Erythroblast (primary cell): ENCODE measurements around the gene LGALS7.
"Not testable (repeated sequence)": the region's sequence is repeated elsewhere in the genome, so short reads cannot be mapped to it uniquely, and the experiment has no call there.

ENCODE experiments used
- DNase-seq, 2 experiments: peaks; one replicate each; lab custom pipeline; 2025; lab: John Stamatoyannopoulos, UW
- GATA1 ChIP-seq: IDR thresholded peaks from 2 replicates; pipeline ENCODE4 v1.6.1; 2011; ENCODE audit warnings: low read depth, mild to moderate bottlenecking, control low read depth, low read length, moderate library complexity
- POLR2A ChIP-seq: IDR thresholded peaks from 2 replicates; pipeline ENCODE4 v1.6.1; 2011; ENCODE audit warnings: mild to moderate bottlenecking, low read length

Gene LGALS7

DNA sequence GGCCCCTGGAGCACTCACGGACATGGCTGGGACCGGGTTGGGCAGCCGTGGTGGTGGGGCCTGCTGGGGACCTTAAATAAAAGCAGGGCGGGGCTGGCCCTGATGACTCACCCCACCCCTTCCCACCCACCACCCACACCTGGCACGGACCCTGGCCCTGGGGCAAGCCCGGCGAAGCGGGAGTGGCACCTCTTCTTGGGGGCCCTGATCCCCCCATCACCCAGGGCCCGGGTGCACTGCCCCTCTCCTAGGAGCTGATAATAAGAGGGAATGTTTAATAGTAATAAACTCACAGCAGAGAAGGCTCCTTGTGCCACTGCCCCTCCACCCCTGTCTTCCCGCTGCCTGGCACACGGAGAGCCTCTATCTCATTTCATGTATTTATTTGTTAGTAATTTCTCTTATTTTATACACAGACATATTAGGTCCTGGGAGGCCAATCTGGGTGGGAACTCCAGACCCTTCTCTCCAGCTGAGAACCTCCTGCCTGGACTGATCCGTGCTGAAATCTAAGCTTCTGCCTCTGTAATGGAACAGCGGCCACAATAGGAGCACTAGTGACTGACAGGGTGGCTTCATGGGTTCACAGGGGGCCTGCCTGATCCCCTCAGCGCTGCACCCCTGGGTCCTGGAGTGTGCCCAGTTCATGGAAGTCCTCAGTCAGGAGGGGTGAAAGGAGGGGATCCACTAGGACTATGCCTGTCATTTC is at the start of gene LGALS7:
Gene LGALS7 (minus strand): TSS at position 49 of the 709 bp plus-strand sequence. CDS start 25 bp downstream, at position 24.
- no peak for TF ChIP-seq GATA1
- TF ChIP-seq POLR2A = no peak
- no peak for DNase-seq

GRCh38 chr19:38821230-38821825 is 48.0 kb upstream of the LGALS7 start:
- not testable (repeated sequence) for DNase-seq

DNA sequence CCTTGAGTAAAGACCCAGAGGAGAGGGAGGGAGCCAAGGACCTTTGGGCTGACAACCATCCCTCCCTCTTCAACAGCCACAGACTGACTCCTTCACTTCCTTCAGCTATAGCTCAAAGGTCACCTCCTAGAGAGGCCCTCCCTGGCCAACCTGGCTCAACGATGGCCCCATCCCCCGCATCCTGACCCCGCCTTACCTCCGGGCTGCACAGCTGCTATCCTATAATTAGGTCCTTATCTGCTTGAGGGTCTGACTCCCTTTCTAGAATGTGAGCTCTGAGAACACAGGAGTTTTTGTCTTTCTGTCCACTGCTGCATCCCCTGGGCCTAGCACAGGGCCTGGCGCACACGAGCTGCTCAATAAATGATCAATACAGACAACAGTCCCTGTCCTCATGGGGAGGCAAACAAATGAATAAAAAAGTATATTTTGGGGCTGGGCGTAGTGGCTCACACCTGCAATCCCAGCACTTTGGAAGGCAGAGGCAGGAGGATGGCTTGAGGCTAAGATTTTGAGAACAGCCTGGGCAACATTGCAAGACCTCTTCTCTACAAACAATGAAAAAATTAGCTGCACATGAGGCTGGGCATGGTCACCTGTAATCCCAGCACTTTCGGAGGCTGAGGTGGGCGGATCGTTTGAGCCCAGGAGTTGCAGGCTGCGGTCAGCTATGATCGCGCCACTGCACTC is 46.1 kb upstream of the LGALS7 start:
- DNase-seq = no peak
- TF ChIP-seq POLR2A (no peak), GATA1 (no peak)

DNA sequence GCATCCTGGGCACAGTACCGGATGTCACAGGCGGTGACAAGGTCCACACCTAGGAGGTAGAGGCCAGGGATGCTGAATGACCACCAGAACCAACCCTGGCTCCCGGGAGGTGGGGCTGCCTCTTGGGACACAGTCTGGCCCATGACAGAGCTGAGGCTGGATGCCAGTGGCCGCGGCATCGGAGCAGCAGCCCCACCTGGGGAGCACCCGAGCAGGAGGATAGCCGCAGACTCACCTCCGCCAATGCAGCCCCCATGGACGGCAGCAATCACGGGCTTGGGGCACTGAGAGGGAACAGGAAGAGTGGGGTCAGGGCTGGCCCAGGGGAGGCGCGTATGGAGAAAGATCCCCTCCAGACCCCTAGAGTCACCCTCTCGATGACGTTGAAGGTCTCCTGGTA is 43.8 kb upstream of the LGALS7 start:
- DNase-seq = no peak
- TF ChIP-seq POLR2A (no peak), GATA1 (no peak)

DNA sequence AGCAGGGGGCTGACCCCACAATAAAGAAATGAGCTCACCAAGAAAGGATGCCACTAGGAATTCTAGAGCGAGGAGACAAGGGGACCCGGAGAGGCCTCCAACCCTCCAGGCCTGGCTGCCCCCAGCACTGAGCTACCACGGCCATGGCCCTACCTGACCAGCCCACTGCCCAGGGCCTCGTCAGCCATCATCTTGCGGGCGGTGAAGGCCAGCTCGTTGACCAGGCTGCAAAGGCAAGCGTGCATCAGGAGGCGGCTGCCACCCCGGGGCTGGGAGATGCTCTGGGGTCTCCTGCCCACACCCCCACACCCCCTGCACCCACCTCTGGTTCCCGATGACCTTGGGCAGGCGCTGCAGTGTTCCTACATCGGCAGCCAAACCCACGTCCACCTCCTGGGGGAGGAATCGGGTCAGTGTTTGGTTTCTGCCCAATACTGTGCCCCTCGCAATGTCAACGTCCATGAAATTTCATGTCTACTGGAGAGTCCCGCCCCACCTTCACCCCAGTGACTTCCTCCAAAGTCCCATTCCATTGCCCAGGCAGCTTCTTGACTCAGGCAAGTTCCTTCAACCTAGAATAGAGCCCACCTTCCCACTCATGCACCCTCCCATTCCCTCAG is 42.9 kb upstream of the LGALS7 start:
- TF ChIP-seq GATA1 (no peak), POLR2A (no peak)
- DNase-seq = no peak

DNA sequence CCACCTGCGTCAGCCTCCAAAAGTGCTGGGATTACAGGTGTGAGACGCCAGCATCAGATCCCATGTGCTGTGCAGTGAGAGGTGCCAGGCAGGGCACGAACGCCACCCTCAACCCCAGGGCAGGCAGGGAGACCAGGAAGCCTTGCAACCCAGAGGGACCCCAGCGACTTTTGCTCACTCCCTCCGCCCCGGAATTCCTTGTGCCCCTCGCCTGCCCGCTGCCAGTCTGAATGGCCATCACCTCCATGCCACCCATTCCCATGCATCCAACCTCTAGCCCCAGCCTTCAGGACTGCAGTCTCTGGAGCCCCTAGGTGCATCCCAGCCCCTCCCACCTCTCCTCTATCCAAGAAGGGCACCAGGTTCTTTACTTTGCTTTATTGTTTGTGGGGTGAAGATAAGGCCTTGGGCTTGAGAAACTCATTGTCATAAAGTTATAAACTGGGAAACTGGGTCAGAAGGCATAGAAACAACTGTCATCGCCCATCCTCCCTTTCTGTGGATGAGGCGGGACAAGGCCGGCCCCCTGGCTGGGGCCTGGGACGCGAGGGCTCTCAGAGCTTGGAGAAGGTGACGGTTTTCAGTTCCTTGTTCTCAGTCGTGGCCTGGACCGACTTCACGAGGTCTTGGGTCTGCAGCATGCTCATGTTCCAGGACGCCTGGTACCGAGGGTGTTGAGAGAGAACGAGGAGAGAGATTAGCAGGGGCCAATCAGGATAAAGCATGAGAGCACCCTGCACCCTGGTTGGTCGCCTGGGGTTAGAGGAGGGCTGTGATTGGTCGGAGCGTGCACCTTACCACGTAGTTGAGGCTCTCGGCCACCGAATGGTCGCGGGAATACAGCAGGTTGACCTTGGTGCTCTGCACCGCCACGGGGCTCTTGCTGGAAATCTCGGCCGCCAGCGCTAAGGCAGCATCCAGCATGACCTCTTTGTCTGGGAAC is 42.0 kb upstream of the LGALS7 start:
- TF ChIP-seq GATA1 (no peak), POLR2A (no peak)
- DNase-seq = no peak

- DNase-seq = not testable (repeated sequence)
Observed at GRCh38 chr19:38813932-38814331, 40.6 kb upstream of the LGALS7 start.

DNA sequence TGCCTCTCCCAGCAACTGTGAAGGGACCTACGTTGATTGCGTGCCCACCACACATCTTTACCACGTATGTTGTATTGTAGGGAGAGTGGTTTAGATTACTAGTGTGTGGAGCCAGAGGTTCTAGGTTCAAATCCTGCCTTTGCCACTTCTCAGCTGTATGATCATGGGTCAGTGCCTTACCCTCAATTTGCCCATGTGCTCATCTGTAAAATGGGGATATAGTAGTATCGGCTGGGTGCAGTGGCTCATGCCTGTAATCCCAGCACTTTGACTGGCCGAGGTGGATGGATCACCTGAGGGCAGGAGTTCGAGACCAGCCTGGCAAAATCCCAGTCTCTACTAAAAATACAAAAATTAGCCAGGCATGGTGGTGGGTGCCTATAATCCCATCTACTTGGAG is 40.0 kb upstream of the LGALS7 start:
- no peak for TF ChIP-seq POLR2A
- no peak for TF ChIP-seq GATA1
- no peak for DNase-seq

GRCh38 chr19:38812841-38813320 is 39.6 kb upstream of the LGALS7 start, which contains the start of gene LGALS4:
LGALS4 (minus strand) TSS chr19:38812945; CDS start chr19:38812886, 59 bp downstream.
- DNase-seq = no peak
- TF ChIP-seq POLR2A (no peak), GATA1 (no peak)

GRCh38 chr19:38812009-38812840 is 38.9 kb upstream of the LGALS7 start:
- no peak for DNase-seq
- TF ChIP-seq POLR2A (no peak), GATA1 (no peak)

GRCh38 chr19:38809592-38810252 is 36.4 kb upstream of the LGALS7 start:
- no peak for TF ChIP-seq POLR2A
- no peak for TF ChIP-seq GATA1
- DNase-seq = no peak

DNA sequence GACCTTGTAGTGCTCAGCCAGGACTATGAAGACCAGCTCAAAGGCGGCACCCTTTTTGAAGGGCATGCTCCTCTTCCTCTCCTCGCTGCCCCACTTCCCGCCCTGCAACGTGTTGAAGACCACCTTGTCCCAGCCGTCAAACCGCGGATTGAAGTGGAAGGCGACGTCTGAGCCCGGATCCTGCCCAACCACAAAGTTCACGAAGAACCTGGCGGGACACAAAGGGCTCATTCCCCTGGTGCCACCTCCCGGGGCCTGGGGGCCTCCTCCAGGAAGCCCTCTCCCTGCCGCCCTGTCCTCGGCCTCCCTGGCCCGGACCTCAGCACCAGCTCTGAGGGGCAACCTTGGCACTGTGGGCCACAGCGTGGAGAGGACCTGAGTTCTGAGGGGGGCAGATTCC is 35.4 kb upstream of the LGALS7 start:
- no peak for DNase-seq
- TF ChIP-seq POLR2A = no peak
- TF ChIP-seq GATA1 = no peak

- not testable (repeated sequence) for DNase-seq
Observed at GRCh38 chr19:38807374-38808098, 34.2 kb upstream of the LGALS7 start.
